Body of pancreas (tissue), 4 donors: ENCODE results near the gene CASP12.

Experiments used
- CTCF ChIP-seq, 7 experiments: fragments of 450-650 bp in 4 of 7; fragments of 200-600 bp in 3 of 7; sonication (generic) in 3 of 7; IDR thresholded peaks; one replicate each; pipeline ENCODE4 v1.5.1; 2016 to 2019; ENCODE audit warnings: antibody characterized with exemption in 7 of 7
- POLR2A ChIP-seq, 3 donors: fragments of 450-650 bp; IDR thresholded peaks; one replicate each; pipeline ENCODE4 v1.6.1; 2016; ENCODE audit warnings: antibody characterized with exemption in 3 of 3, mild to moderate bottlenecking in 2 of 3

- TF ChIP-seq CTCF (IDR thresholded peaks at IDR 0.05) (no peak), POLR2A (IDR thresholded peaks at IDR 0.05) (no peak)
Observed at GRCh38 chr11:104870910-104871309, 27.4 kb downstream of the CASP12 start.
